ENCODE data around the gene GOLGA3. TPM values are rescaled to one million over a fixed set of nuclear protein-coding genes. Genes with fewer than 3 reads are reported as not detected.
A peak's percentile ranks its signal among the peaks of the same experiment; 100 is the strongest.

GOLGA3 gene
- polyA plus RNA-seq, 1 donor (not counting 4 experiments of a cell fraction or from before 2014, with no cell fraction given), result 11.0 TPM

DNA sequence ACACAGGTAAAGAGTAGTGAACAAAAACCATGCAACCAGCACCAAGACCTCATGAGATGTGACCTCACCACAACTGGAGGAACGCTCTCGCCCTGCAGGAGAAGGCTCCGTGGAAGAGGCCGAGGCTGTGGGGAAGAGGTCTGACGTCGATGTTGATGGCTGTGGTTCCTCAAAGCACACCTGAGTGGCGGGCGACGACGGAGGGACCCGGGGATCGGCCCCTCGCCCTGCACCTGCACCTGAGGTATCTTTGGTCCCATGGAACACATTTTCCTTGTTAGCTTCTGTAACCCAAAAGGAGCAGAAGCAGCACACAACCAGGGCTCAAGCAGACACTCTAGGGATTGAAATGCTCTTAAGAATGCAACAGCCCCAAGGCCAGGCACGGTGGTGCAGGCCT, 40.9 kb upstream of the GOLGA3 start:
- FAIRE-seq (no peak), DNase-seq (ENCODE audit: low read depth, low spot score) (no peak)
- dilution Hi-C loops (cut with MboI; ENCODE audit: extremely low pct_ligation_motif_present, low sequenced_read_pairs), result no loop called here
- no peaks in the 10 kb centered on the region for H3K9me1 ChIP-seq (ENCODE audit: control insufficient read depth, extremely low read depth, insufficient read depth, low read length)
- H3K4me1 ChIP-seq (ENCODE audit: control insufficient read depth, extremely low read depth, insufficient read depth, low read length), result peaks cover 9% of the 10 kb centered on the region
- H3K4me2 ChIP-seq (ENCODE audit: control insufficient read depth, extremely low read depth, insufficient read depth, low read depth, low read length), result no peak overlapping the region
- no peak for TF ChIP-seq EZH2 (IDR thresholded peaks at IDR 0.05; ENCODE audit: low read length)
- TF ChIP-seq, protein P1, sequence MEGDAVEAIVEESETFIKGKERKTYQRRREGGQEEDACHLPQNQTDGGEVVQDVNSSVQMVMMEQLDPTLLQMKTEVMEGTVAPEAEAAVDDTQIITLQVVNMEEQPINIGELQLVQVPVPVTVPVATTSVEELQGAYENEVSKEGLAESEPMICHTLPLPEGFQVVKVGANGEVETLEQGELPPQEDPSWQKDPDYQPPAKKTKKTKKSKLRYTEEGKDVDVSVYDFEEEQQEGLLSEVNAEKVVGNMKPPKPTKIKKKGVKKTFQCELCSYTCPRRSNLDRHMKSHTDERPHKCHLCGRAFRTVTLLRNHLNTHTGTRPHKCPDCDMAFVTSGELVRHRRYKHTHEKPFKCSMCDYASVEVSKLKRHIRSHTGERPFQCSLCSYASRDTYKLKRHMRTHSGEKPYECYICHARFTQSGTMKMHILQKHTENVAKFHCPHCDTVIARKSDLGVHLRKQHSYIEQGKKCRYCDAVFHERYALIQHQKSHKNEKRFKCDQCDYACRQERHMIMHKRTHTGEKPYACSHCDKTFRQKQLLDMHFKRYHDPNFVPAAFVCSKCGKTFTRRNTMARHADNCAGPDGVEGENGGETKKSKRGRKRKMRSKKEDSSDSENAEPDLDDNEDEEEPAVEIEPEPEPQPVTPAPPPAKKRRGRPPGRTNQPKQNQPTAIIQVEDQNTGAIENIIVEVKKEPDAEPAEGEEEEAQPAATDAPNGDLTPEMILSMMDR (optimal IDR thresholded peaks at IDR 0.05 in 1 of 3, IDR thresholded peaks at IDR 0.05 in 1 of 3, conservative IDR thresholded peaks at IDR 0.05 in 1 of 3; ENCODE audit: extremely low read depth in 1 of 3, insufficient read depth in 2 of 3, low read length in 3 of 3), result no peak
- no peak overlapping the region for H3K9ac ChIP-seq (ENCODE audit: control insufficient read depth, extremely low read depth, insufficient read depth, low read length)
- peaks cover 38 to 47% of the 10 kb centered on the region in 2 experiments for H3K36me3 ChIP-seq (ENCODE audit: control insufficient read depth in 2 of 2, extremely low read depth in 1 of 2, insufficient read depth in 2 of 2, low read length in 2 of 2)
- no peak overlapping the region for H2AFZ ChIP-seq (ENCODE audit: control insufficient read depth, low read length)
- no peaks in the 10 kb centered on the region for H4K20me1 ChIP-seq (ENCODE audit: control insufficient read depth, extremely low read depth, insufficient read depth, low read length)
- no peaks in the 10 kb centered on the region for H3K27me3 ChIP-seq (ENCODE audit: control insufficient read depth, extremely low read depth, insufficient read depth, low read length)
- no peak overlapping the region for H3K27ac ChIP-seq (ENCODE audit: control insufficient read depth, insufficient read depth, low read length)
- H3K79me2 ChIP-seq (ENCODE audit: control insufficient read depth, insufficient read depth, low read length), result peaks cover 3% of the 10 kb centered on the region
- peaks cover 15% of the 10 kb centered on the region for H3K9me3 ChIP-seq (ENCODE audit: control insufficient read depth, low read depth, low read length)
- H3K4me3 ChIP-seq (ENCODE audit: control insufficient read depth in 2 of 3, extremely low read depth in 1 of 3, insufficient read depth in 2 of 3, low read depth in 1 of 3, low read length in 3 of 3), result no peak overlapping the region

- peaks cover 30 to 38% of the 10 kb centered on the region in 2 experiments for H3K36me3 ChIP-seq (ENCODE audit: control insufficient read depth in 2 of 2, extremely low read depth in 1 of 2, insufficient read depth in 2 of 2, low read length in 2 of 2)
- H3K27ac ChIP-seq (ENCODE audit: control insufficient read depth, insufficient read depth, low read length), result peak overlapping the region; percentile 85
- H3K4me1 ChIP-seq (ENCODE audit: control insufficient read depth, extremely low read depth, insufficient read depth, low read length), result peaks cover 9% of the 10 kb centered on the region
- peaks cover 15% of the 10 kb centered on the region for H3K9me3 ChIP-seq (ENCODE audit: control insufficient read depth, low read depth, low read length)
- H3K79me2 ChIP-seq (ENCODE audit: control insufficient read depth, insufficient read depth, low read length), result peaks cover 3% of the 10 kb centered on the region
- no peak overlapping the region for H3K9ac ChIP-seq (ENCODE audit: control insufficient read depth, extremely low read depth, insufficient read depth, low read length)
- no peaks in the 10 kb centered on the region for H3K9me1 ChIP-seq (ENCODE audit: control insufficient read depth, extremely low read depth, insufficient read depth, low read length)
- H4K20me1 ChIP-seq (ENCODE audit: control insufficient read depth, extremely low read depth, insufficient read depth, low read length), result no peaks in the 10 kb centered on the region
- dilution Hi-C loops (cut with MboI; ENCODE audit: extremely low pct_ligation_motif_present, low sequenced_read_pairs), result no loop called here
- peak; percentile 87 for DNase-seq (ENCODE audit: low read depth, low spot score)
- FAIRE-seq, result peak; percentile 100
- no peak overlapping the region for H2AFZ ChIP-seq (ENCODE audit: control insufficient read depth, low read length)
- H3K4me3 ChIP-seq (ENCODE audit: control insufficient read depth in 2 of 3, extremely low read depth in 1 of 3, insufficient read depth in 2 of 3, low read depth in 1 of 3, low read length in 3 of 3), result no peak overlapping the region
- no peaks in the 10 kb centered on the region for H3K27me3 ChIP-seq (ENCODE audit: control insufficient read depth, extremely low read depth, insufficient read depth, low read length)
- H3K4me2 ChIP-seq (ENCODE audit: control insufficient read depth, extremely low read depth, insufficient read depth, low read depth, low read length), result no peak overlapping the region
- no peak for TF ChIP-seq EZH2 (IDR thresholded peaks at IDR 0.05; ENCODE audit: low read length)
- TF ChIP-seq, protein P1 (optimal IDR thresholded peaks at IDR 0.05 in 1 of 3, IDR thresholded peaks at IDR 0.05 in 1 of 3, conservative IDR thresholded peaks at IDR 0.05 in 1 of 3; ENCODE audit: extremely low read depth in 1 of 3, insufficient read depth in 2 of 3, low read length in 3 of 3), result no peak
These were observed 37.7 kb upstream of the GOLGA3 start for GRCh38 chr12:132866251-132866828.

Data from keratinocyte (primary cell).